ENCODE results near the gene CKB.

The CKB gene

DNA sequence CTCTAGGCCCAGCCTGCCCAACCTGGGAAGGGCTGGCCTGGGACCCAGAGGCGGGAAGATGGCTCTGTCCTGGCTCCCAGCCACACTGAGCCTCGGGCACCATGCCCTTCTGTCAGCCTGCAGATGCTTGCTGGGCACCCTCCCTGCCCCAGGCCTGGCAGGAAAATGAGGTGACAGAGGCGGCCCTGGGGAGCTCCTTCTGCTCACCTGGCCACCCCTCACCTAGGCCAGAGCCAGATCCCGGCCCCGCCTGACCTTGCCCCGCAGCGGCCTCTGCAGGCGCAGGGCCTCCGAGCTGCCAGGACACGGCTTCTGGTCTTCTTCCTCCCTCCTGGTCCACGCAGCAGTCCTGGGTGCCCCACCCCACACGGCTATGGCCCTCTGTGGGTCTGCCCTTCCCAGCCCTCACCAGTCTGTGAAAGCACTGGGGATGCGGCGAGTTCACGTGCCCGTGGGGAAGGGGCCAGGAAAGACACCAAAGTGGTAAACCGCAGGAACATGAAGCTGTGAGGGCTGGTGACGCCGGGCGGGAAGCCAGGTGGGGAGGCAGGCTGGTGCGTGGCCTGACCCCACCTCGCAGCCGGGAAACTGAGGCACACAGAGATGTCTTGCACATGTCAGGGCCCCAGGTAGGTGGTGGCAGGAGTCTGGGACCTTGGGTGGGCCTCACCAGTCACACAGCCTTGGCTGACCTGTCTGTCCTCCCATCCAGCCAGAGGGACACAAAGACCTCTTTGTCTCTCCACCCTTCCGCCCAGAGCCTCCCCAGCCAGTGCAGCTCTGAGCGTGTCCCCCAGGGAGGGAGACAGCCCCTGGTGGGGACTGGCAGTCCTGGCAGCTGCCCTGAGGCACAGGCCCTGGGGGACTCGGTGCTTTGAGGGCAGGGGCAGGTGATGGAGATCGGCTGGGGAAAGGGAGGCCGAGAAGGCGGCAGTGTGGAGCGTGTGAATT lies 27.0 kb upstream of the CKB start:
- Histone ChIP-seq H3K9ac (ENCODE audit: low read depth in 1 of 2, low read length in 2 of 2) (no peak overlapping the region), H3K27ac (ENCODE audit: low read depth in 2 of 2, low read length in 2 of 2) (peak overlapping the region in 1 of 2 donors; percentile 32), H3K27me3 (ENCODE audit: control insufficient read depth in 2 of 2, insufficient read depth in 2 of 2, low read length in 2 of 2) (no peaks in the 10 kb centered on the region), H3K9me3 (ENCODE audit: control insufficient read depth in 2 of 2, low read length in 2 of 2) (no peaks in the 10 kb centered on the region), H3K36me3 (ENCODE audit: control insufficient read depth in 2 of 2, insufficient read depth in 2 of 2, low read length in 2 of 2) (no peaks in the 10 kb centered on the region), H3K4me1 (ENCODE audit: control insufficient read depth in 2 of 2, insufficient read depth in 2 of 2, low read length in 2 of 2) (peaks cover 4 to 22% of the 10 kb centered on the region in 2 donors), H3K4me3 (ENCODE audit: low read length in 2 of 2) (no peak overlapping the region)

DNA sequence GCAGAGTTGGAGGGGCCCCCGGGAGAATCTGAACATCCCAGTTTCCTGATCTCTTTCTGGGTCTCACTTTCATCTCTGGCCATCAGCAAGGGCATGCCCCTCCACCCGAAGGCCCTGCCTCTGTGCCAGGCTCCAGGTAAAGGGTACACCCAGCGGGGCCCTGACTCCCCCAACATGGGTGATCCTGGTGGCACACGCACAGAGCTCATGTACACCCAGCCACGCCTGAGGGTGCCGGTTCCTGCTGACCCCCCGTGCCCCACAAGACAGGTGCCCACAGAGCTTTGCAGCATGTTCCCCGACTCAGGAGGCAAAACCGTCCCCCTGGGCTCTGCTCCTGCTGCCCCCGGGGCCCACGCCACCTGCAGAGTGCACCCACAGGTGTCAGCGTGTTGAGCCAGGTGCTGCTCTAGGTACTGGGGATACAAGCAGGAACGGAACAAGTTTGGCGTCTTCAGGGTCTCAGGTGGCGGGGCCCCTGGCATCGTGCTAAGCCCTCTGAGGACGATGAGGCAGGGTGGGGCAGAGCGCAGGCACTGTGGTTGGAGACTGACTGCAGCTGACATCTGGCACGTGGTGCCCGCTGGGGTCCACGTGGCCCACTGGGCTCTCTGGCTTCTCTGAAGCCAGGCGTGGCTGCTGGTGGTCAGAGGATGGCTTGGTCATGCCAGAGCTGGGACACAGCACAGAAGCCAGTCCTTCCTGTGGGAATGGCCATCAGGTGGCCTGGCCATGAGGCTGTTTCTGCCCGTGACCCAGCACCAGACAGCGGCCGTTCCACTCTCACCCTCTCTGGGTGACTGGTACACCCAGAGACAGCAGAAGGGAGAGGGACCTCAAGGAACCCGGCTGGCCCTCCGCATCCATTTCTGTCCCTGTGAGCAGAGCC lies 26.1 kb upstream of the CKB start:
- Histone ChIP-seq H3K9ac (ENCODE audit: low read depth in 1 of 2, low read length in 2 of 2) (no peak overlapping the region), H3K4me1 (ENCODE audit: control insufficient read depth in 2 of 2, insufficient read depth in 2 of 2, low read length in 2 of 2) (peaks cover 5 to 29% of the 10 kb centered on the region in 2 donors)

GRCh38 chr14:103547941-103548462 lies 25.4 kb upstream of the CKB start:
- peaks cover 12 to 35% of the 10 kb centered on the region in 2 donors for H3K4me1 ChIP-seq (ENCODE audit: control insufficient read depth in 2 of 2, insufficient read depth in 2 of 2, low read length in 2 of 2)
- H3K27ac ChIP-seq (ENCODE audit: low read depth in 2 of 2, low read length in 2 of 2), result no peak overlapping the region
- no peak overlapping the region for H3K4me3 ChIP-seq (ENCODE audit: low read length in 2 of 2)
- no peak overlapping the region for H3K9ac ChIP-seq (ENCODE audit: low read depth in 1 of 2, low read length in 2 of 2)
- H3K9me3 ChIP-seq (ENCODE audit: control insufficient read depth in 2 of 2, low read length in 2 of 2), result no peaks in the 10 kb centered on the region
- H3K36me3 ChIP-seq (ENCODE audit: control insufficient read depth in 2 of 2, insufficient read depth in 2 of 2, low read length in 2 of 2), result no peaks in the 10 kb centered on the region
- no peaks in the 10 kb centered on the region for H3K27me3 ChIP-seq (ENCODE audit: control insufficient read depth in 2 of 2, insufficient read depth in 2 of 2, low read length in 2 of 2)

More for the DNA sequence above, 26.1 kb upstream of the CKB start:
- H3K9me3 ChIP-seq (ENCODE audit: control insufficient read depth in 2 of 2, low read length in 2 of 2), result no peaks in the 10 kb centered on the region
- peak overlapping the region in 1 of 2 donors; percentile 32 for H3K27ac ChIP-seq (ENCODE audit: low read depth in 2 of 2, low read length in 2 of 2)
- H3K27me3 ChIP-seq (ENCODE audit: control insufficient read depth in 2 of 2, insufficient read depth in 2 of 2, low read length in 2 of 2), result no peaks in the 10 kb centered on the region
- no peaks in the 10 kb centered on the region for H3K36me3 ChIP-seq (ENCODE audit: control insufficient read depth in 2 of 2, insufficient read depth in 2 of 2, low read length in 2 of 2)
- H3K4me3 ChIP-seq (ENCODE audit: low read length in 2 of 2), result no peak overlapping the region

DNA sequence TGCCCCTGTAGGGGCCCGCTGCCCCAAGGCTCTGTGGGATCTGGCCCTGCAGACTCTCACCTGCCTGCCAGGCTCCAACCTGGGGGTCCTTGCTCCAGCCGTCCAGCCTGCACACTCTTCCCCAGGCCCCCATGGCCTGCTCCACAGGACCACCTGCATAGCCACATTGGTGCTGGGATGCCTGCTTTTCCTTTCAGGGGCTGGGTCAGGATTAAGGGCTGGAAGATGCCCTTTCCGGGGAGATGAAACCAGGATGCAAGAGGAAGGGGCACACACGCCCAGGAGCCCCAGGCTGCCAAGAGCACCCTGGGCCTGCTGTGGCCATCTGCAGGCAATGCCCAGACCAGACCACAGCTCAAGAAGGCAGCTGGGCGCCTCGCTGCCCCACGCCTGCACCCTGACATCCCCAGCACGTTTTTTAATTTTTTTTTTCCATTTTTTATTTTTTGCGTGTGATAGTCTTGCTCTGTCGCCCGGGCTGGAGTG lies 24.9 kb upstream of the CKB start:
- no peaks in the 10 kb centered on the region for H3K27me3 ChIP-seq (ENCODE audit: control insufficient read depth in 2 of 2, insufficient read depth in 2 of 2, low read length in 2 of 2)
- no peak overlapping the region for H3K4me3 ChIP-seq (ENCODE audit: low read length in 2 of 2)
- H3K9ac ChIP-seq (ENCODE audit: low read depth in 1 of 2, low read length in 2 of 2), result no peak overlapping the region
- H3K27ac ChIP-seq (ENCODE audit: low read depth in 2 of 2, low read length in 2 of 2), result no peak overlapping the region
- H3K9me3 ChIP-seq (ENCODE audit: control insufficient read depth in 2 of 2, low read length in 2 of 2), result no peaks in the 10 kb centered on the region
- H3K36me3 ChIP-seq (ENCODE audit: control insufficient read depth in 2 of 2, insufficient read depth in 2 of 2, low read length in 2 of 2), result no peaks in the 10 kb centered on the region
- H3K4me1 ChIP-seq (ENCODE audit: control insufficient read depth in 2 of 2, insufficient read depth in 2 of 2, low read length in 2 of 2), result peaks cover 17 to 40% of the 10 kb centered on the region in 2 donors

- Histone ChIP-seq H3K27ac (ENCODE audit: low read depth in 2 of 2, low read length in 2 of 2) (no peak overlapping the region), H3K9ac (ENCODE audit: low read depth in 1 of 2, low read length in 2 of 2) (no peak overlapping the region)
Measured at GRCh38 chr14:103546652-103547454, 24.2 kb upstream of the CKB start.

GRCh38 chr14:103545915-103546651 lies 23.5 kb upstream of the CKB start:
- Histone ChIP-seq H3K27me3 (ENCODE audit: control insufficient read depth in 2 of 2, insufficient read depth in 2 of 2, low read length in 2 of 2) (no peaks in the 10 kb centered on the region), H3K4me3 (ENCODE audit: low read length in 2 of 2) (no peak overlapping the region), H3K36me3 (ENCODE audit: control insufficient read depth in 2 of 2, insufficient read depth in 2 of 2, low read length in 2 of 2) (no peaks in the 10 kb centered on the region), H3K4me1 (ENCODE audit: control insufficient read depth in 2 of 2, insufficient read depth in 2 of 2, low read length in 2 of 2) (peaks cover 31 to 54% of the 10 kb centered on the region in 2 donors), H3K9ac (ENCODE audit: low read depth in 1 of 2, low read length in 2 of 2) (no peak overlapping the region), H3K9me3 (ENCODE audit: control insufficient read depth in 2 of 2, low read length in 2 of 2) (no peaks in the 10 kb centered on the region), H3K27ac (ENCODE audit: low read depth in 2 of 2, low read length in 2 of 2) (no peak overlapping the region)

More at GRCh38 chr14:103546652-103547454, 24.2 kb upstream of the CKB start:
- Histone ChIP-seq H3K4me3 (ENCODE audit: low read length in 2 of 2) (no peak overlapping the region), H3K27me3 (ENCODE audit: control insufficient read depth in 2 of 2, insufficient read depth in 2 of 2, low read length in 2 of 2) (no peaks in the 10 kb centered on the region), H3K4me1 (ENCODE audit: control insufficient read depth in 2 of 2, insufficient read depth in 2 of 2, low read length in 2 of 2) (peaks cover 23 to 47% of the 10 kb centered on the region in 2 donors), H3K36me3 (ENCODE audit: control insufficient read depth in 2 of 2, insufficient read depth in 2 of 2, low read length in 2 of 2) (no peaks in the 10 kb centered on the region), H3K9me3 (ENCODE audit: control insufficient read depth in 2 of 2, low read length in 2 of 2) (no peaks in the 10 kb centered on the region)

DNA sequence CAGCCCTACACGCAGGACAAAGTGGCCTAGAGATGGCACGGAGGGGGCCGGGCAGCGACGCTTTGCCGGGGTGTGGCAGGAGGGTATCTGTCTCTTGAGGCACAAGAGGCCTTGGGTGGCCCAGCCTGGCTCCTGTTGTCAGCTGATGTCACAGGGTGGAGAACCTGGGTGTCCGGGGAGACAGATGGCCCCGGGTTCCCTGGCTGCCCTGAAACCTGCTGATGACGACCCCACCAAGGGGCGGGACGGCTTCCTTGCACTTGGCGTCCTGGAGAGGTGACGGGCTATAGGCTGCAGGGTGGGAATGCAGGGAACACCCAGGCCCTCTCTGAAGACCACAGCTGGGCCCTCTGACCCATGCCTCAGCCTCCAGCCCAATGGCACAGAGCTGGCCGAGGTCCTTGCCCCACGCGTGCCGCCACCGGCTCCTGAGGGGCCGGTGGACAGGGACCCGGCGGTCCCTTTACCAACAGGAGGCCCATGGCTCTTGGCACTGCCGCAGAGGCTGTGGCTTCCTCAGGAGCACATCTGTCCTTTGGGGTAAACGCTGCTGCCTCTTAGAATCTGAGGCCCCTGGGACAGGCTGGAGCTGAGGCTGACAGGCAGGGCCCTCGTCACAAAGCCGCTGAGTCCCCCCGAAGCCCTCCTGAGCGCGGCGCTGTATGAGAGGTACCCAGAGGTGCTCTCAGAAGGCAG lies 22.7 kb upstream of the CKB start:
- H3K9ac ChIP-seq (ENCODE audit: low read depth in 1 of 2, low read length in 2 of 2), result no peak overlapping the region
- no peaks in the 10 kb centered on the region for H3K27me3 ChIP-seq (ENCODE audit: control insufficient read depth in 2 of 2, insufficient read depth in 2 of 2, low read length in 2 of 2)
- H3K27ac ChIP-seq (ENCODE audit: low read depth in 2 of 2, low read length in 2 of 2), result no peak overlapping the region
- H3K4me3 ChIP-seq (ENCODE audit: low read length in 2 of 2), result no peak overlapping the region
- H3K36me3 ChIP-seq (ENCODE audit: control insufficient read depth in 2 of 2, insufficient read depth in 2 of 2, low read length in 2 of 2), result no peaks in the 10 kb centered on the region
- H3K9me3 ChIP-seq (ENCODE audit: control insufficient read depth in 2 of 2, low read length in 2 of 2), result no peaks in the 10 kb centered on the region
- peaks cover 37 to 56% of the 10 kb centered on the region in 2 donors for H3K4me1 ChIP-seq (ENCODE audit: control insufficient read depth in 2 of 2, insufficient read depth in 2 of 2, low read length in 2 of 2)

DNA sequence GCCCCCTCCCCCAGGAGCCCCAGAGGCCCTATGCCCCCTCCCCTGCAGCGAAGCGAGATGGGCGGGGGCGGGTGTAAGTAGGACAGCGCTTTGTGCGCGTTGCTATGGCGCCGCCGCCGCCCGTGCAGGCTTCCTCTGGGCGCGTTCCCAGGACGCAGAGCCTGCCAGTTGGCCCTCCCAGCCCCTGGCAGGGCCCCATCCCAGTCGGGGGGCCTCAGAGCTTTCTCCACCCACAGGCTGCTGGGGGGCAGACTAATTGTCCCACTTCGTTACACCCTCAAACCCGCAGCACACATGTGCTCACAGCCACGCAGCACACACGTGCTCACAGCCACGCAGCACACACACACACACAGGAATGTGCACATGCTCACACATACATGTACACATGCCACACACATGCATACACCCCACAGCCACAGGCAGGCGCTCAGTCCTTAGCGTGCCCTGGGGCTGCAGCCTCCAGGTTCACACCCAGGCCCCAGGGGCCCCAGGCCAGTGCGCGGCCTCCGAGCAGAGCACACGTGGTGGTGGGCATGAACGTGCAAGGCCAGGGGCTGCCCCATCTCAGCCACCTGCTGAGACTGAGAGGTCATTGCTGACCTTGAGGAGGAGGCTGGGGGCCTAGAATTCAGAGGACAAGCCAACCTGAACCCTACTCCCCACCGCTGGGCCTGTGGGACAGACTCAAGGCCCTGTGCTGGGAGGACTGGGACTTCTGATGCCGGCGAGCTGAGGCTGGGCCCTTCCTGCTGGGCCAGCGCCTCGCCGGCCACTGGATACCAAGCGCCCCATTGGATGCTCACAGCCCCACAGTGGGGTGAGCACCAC lies 22.0 kb upstream of the CKB start:
- Histone ChIP-seq H3K4me1 (ENCODE audit: control insufficient read depth in 2 of 2, insufficient read depth in 2 of 2, low read length in 2 of 2) (peaks cover 38 to 56% of the 10 kb centered on the region in 2 donors), H3K27me3 (ENCODE audit: control insufficient read depth in 2 of 2, insufficient read depth in 2 of 2, low read length in 2 of 2) (no peaks in the 10 kb centered on the region), H3K27ac (ENCODE audit: low read depth in 2 of 2, low read length in 2 of 2) (no peak overlapping the region), H3K36me3 (ENCODE audit: control insufficient read depth in 2 of 2, insufficient read depth in 2 of 2, low read length in 2 of 2) (no peaks in the 10 kb centered on the region), H3K9me3 (ENCODE audit: control insufficient read depth in 2 of 2, low read length in 2 of 2) (no peaks in the 10 kb centered on the region), H3K9ac (ENCODE audit: low read depth in 1 of 2, low read length in 2 of 2) (no peak overlapping the region), H3K4me3 (ENCODE audit: low read length in 2 of 2) (no peak overlapping the region)
